NCI-H1417 (cell line): ENCODE data around the gene MTG2.

Experiments used
- DNase-seq, 3 experiments: peaks; one replicate each; lab custom pipeline; 2025; lab: John Stamatoyannopoulos, UW

The MTG2 gene

DNA sequence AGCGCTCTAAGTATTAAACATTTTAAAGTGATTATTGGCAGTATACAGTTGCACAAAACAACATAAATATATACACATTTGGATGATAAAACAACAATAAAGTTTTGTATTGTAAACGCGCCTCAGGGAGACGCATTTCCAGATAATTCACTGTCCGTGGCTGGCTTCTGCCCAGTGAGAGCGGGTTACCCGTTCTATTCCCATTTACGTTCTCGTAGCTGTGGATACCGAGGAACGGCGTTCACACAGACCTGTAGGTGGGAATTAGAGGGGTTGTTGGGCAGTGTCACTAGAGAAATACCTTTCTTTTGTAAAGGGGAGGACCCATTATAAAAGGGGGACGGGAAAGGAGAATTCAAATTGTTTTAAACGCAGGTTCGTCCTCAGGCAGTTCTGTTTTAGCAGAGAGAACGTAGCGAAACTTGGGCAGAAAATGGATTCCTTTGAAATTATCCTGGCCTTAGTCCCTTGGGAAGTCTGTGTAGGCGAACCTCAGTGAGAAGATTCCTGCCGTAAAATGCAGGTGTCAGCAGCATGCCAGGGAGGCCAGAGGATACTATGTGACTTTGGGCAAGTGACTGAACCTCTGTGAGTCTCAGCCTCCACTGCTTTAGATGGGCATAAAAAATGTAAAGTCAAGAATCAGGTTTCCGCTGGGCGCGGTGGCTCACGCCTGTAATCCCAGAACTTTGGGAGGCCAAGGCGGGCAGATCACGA, 756 bp downstream of the MTG2 start:
- DNase-seq: peak in 1 of 3 experiments; percentile 59

DNA sequence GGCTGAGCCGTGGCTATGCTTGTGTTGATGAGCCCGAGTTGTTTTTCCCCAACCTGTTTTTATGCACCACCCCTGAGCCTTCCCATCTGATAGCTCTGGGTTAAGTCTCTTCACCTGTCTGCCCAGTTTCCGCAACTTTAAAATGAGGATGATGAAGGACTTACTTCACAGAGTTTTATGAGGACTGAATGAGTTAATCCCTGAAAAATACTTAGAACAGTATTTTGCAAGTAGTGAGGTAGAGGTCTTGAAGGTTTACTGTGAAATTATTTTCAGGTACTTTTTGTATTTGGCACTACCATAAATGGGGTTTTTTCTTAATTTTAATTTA, 3.2 kb downstream of the MTG2 start:
- DNase-seq: no peak

DNA sequence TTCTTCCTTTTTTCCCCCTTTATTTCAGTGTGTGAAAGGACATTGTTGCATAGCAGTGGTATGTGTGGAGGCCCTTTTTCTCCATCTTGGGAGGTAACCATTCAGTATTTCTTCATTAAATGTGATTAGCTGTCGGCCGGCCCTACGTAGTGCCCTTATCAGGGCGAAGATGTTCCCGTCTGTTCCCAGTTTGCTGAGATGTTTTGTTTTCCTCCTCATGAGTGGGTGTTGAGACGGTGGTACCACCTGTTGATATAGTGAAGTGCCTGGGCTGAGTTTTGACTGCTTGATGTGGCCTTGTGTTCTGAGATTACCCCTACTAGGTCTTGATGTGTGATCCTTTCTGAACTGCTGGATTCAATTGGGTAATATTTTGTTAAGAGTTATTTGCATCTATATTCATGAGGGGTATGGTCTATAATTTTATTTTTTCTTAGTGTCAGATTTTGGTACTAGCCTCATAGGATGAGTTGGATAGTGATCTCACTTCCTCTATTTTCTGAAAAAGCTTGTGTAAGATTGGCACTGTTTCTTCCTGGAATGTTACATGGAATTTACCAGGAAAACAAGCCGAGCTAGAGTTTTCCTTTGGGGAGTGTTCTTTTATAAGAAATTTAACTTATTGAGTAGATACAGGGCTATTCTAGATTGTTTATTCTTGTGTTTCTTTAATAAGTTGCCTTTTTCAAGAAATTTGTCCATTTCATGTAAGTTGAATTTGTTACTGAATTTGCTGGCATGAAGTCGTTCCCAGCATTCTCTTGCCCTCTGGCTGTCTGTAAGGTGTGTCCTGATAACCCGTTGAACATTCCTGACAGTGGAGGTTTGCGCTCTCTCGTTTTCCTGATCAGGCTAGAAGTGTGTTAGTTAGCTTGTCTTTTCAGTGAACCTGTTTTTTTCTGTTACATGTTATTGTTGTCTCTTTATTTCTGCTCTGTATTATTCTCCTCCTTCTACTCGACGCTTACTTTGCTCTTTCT, 4.3 kb downstream of the MTG2 start:
- no peak for DNase-seq

DNA sequence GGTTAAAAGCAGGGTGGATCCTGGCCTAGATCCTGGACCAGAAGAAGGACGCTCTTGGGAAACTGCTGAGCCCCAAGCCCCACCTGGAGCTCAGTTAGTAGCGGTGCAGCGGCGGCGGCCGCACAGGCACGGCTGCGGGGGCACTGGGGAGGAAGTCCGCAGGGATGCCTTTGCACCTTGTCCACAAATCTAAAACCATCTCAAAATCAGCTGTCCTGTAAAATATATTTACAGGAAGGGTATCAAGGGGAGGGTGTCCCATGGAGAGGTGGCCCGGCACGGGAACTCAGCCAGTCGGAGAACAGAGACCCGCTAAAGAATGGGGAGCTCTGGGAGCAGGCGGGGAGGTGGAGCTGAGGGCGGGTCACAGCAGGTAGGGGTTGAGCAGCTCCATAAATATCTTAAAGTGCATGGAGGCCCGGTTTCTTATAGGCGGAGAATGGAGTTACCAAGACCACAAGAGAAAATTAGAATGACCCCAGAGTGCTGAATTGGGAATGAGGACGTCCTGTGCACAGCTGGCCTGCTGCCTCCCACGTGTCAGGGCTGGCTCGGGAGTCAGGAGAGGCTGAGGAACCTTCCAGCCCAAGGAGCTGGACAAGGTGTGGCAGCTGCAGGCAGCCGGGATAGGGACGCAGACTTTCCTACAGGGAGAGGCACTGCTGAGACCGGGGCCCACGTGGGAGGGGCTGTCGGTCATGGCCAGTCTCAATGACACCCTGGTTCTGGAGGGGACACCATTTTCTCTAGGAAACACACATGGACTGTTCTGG, 8.0 kb downstream of the MTG2 start:
- DNase-seq: no peak

DNA sequence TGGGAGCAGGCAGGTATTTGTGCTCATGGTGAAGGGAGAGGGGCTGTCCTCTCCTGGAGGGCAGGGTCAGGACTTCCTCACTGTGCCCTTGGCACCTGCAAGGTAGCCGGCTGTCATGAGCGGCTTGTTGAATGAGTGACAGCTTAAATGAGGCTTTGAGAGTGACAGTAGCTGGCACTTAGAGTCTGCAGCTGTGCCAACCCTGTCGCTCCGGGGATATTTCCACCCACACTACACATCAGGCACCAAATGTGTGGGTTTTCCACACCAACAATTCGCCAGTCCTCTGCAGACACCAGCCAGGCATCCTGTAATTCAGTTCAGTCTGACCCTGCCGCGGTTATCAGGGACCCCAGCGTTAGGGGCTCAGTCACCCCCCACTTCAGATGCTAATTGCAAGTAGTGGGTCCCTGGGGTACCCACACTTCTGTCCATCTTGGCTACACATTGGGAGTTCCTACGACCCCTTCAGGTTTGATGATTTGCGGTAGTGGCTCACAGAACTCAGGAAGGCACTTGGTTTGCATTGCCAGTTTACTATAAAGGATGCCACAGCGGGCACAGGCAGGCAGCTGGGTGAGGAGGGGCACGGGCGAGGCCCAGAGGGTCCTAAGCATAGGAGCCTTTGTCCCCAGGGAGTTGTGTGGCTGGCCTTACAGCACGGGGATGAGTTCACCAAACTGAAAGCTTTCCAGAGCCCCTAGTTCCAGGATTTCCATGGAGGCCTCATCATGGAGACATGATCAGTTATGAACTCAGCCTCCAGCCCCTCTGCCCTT, 9.1 kb downstream of the MTG2 start:
- DNase-seq: peak in 2 of 3 experiments; percentile 16 to 26

DNA sequence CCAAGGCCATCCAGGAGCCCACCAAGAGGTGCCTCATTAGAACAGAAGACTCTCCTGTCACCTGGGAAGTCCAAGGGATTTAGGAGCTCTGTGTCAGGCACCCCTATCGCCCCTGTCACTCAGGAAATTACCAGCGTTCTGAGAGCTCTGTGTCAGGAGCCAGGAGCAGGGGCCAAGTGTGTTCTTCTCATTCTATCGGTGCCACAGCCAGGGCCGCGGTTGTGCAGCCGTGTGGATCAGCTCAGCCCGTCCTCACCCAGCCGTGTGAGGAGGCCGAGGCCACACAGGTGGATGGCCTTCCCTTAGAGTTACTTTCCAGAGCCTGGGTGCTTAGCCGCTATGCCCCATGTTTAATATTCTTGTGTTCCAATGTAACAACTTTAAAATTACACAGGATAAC, 9.8 kb downstream of the MTG2 start:
- DNase-seq: no peak

DNA sequence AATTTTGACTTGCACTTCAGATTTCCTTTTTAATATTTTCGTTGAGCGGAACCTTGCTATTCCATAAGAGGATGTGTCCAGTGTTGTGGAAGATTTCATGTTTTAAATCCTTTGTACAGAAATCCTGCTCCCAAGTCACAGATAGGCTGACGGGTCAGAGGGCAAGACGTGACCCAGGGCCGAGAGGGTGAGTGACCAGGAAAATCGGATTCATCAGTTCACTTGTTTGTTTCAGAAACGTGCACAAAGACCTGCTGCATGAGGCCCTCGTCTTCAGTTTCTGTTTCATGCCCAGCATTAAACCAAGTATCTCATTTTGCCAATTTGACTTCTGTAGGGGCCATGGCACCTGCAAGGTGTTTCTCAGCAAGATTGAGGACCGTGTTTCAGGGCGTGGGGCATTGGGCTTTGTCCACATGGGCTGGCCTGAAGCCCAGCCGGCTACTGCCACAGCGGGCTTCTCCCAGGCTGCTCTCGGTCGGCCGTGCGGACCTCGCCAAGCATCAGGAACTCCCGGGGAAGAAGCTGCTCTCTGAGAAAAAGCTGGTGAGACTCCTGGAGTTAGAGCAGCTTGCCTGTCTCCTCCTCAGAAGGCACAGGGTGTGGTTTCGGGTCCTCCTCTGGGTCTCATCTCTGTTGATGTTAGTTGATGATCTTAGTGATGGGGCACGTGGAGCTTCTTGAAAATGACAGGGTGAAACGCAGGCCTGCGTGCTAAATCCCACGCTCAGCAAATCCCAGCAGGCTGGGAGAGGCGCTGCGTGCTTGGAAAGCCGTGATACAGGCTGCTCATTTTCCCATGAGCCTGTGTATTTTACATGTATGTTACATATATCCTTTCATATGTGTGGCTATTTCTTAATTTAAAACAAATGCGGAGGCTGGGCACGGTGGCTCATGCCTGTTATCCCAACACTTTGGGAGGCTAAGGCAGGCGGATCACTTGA, 10.5 kb downstream of the MTG2 start:
- DNase-seq: no peak

DNA sequence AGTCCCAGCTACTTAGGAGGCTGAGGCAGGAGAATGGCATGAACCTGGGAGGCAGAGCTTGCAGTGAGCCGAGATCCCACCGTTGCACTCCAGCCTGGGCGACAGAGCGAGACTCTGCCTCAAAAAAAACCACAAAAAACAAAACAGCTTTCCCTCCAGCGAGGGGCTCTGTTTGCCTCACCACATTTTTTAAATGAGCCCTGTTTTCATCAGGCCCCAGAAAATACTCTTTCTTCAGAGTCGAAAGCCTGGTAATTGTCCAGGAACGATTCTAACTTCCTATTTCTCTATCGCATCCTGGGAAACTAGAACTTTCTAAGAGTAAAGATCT, 12.2 kb downstream of the MTG2 start:
- DNase-seq: no peak

DNA sequence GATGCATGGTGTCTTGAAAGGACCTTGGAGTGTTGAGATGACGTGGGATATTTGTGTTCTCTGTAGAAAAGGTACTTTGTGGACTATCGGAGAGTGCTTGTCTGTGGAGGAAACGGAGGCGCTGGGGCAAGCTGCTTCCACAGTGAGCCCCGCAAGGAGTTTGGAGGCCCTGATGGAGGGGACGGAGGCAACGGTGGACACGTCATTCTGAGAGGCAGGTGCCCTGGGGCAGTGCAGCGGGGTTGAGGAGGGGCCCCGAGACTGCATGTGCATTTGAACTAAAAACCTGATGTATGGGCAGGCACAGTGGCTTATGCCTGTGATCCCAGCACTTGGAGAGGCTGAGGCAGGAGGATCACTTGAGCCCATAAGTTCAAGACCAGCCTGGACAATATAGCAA, 12.9 kb downstream of the MTG2 start:
- no peak for DNase-seq

DNA sequence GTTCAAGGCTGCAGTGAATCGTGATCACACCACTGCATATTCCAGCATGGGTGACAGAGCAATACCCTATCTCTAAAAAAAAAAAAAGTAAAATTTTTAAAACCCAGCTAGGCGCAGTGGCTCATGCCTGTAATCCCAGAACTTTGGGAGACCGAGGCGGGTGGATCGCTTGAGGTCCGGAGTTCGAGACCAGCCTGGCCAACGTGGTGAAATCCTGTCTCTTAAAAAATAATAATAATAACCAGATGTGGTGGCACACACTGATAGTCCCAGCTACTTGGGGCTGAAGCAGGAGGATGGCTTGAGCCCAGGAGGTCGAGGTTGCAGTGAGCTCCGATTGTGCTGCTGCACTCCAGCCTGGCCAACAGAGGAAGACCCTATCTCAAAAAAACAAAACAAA, 13.5 kb downstream of the MTG2 start:
- no peak for DNase-seq

DNA sequence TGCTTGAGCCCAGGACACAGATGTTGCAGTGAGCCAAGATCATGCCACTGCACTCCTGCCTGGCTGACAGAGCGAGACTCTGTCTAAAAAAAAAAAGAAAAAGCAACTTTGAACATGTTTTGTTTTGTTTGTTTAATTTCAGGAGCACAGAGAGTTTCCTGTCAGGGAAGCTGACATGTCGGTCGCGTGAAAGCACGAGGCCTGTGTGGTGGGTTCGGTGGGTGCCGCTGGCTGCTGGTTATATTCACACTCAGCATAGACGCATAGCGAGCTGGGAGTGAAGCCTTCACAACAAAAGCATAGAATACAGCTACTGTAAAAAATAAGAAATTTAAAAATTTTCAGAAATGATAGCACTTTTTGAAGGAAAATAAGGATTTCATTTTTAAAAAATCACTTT, 14.5 kb downstream of the MTG2 start:
- no peak for DNase-seq

DNA sequence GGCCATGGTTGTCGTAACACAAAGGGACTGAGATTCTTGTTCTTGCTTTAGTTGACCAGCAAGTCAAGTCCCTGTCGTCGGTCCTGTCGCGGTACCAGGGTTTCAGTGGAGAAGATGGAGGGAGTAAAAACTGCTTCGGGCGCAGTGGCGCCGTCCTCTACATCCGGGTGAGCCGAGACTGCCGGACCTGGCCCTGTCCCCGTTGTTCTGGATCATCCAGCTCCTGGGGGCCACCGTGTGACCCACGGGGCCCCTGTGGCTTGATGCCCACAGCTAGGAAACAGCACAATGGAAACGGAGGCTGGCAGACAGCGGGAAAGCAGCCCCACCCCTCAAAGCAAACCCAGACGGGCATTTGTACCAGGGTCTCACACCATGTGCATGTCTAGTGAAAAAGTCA, 15.0 kb downstream of the MTG2 start:
- DNase-seq: no peak

DNA sequence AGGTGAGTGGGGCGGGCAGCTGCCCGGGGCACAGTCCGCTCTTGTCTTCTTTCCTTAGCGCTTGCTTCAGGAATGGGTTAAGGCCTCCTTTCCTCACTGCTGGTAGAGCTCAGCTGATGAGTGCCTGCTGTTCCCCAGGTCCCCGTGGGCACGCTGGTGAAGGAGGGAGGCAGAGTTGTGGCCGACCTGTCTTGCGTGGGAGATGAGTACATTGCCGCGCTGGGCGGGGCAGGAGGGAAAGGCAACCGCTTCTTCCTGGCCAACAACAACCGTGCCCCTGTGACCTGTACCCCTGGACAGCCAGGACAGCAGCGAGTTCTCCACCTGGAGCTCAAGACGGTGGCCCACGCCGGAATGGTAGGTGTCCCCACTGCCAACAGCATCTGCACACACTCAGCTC, 15.7 kb downstream of the MTG2 start:
- no peak for DNase-seq

DNA sequence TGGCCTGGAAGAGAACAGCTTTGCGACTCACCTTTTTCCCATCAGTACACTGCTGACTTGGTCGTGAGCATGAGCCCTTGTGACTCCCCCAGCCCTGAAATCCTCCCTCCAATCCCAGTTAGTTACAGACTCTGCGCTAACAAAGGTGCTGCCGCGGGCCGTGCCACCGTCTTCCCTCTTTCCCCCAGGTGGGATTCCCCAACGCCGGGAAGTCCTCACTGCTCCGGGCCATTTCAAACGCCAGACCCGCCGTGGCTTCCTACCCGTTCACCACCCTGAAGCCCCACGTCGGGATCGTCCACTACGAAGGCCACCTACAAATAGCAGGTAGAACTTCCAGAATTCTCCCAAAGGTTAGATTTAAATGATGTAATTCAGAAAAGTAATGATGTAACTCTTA, 16.1 kb downstream of the MTG2 start:
- no peak for DNase-seq

DNA sequence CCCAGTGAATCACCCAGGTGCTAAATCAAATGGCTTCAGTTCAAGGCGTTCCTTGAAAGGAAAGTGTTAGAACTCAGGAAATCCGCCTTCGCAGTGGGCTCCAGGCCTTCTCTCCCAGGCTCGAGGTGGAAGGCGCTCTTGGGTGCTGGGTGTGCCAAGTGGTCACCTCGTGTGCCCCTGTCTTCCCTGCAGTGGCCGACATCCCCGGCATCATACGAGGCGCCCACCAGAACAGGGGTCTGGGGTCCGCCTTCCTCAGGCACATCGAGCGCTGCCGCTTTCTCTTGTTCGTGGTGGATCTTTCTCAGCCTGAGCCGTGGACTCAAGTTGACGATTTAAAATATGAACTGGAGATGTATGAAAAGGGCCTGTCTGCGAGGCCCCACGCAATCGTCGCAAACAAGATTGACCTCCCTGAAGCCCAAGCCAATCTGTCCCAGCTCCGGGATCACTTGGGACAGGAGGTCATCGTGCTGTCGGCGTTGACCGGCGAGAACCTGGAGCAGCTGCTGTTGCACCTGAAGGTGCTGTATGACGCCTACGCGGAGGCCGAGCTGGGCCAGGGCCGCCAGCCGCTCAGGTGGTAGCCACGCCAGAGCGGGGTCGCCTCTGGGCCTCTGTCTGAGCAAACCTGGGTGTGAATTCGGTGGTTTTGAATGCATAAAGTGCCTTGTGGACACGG, 17.8 kb downstream of the MTG2 start:
- DNase-seq: no peak

DNA sequence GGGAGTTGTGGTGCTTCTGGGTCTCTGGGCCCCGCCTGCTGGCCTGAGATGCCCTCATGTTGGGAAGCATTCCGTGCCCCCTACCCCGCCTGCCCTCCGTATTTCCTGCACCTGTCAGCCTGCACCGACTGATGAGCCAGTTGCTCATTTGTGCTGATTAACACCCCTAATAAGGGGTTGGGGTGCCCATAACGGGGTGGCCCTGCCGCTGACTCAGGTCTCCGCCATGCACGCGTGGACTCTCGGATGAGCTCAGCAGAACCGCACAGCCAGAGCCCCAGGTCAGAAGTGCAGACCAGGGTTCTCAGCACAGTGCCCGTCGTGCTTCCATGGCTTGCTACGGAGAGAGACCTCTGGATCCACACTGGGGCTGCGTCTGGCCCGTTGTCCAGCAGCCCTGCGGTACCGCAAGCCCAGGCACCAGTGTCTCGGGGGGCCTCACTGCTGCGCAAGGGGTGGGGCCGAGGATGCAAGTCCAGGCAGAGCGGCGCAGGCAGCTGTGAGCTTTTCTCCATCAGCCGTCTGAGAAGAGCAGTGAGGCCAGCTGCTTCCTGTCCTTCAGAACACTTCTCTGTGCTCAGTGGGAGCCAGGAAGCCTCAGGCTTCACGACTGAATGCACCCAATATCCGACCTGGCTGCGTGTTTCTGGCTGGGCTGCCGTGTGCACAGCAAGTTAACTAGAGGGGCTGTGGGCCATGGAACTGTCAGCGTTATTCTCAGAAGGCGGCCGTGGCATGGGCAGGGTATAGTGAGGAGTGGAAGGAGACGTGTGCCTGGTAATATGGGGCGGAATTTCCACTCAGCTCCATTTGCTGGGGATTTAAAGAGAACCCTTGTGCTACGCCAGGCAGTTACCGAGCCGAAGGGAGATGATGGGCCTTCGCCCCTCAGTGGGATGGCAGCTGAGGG, 18.6 kb downstream of the MTG2 start:
- DNase-seq: peak; percentile 74 to 90 (median 90)

DNA sequence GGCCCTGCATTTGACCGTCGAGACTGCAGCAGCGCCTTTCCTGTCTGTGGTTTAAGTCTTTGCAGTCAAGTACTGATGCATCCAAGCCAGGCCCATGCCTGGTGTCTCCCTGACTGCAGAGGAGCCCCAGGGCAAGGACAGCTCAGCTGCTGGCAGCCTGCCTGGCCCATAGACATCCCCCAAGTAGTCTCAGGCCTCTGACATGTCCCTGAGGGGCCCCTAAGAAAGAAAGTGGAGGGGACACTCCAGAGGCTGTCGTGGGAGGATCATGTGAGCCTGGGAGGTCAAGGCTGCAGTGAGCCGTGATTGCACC, 19.2 kb downstream of the MTG2 start:
- peak in 1 of 3 experiments; percentile 53 for DNase-seq

DNA sequence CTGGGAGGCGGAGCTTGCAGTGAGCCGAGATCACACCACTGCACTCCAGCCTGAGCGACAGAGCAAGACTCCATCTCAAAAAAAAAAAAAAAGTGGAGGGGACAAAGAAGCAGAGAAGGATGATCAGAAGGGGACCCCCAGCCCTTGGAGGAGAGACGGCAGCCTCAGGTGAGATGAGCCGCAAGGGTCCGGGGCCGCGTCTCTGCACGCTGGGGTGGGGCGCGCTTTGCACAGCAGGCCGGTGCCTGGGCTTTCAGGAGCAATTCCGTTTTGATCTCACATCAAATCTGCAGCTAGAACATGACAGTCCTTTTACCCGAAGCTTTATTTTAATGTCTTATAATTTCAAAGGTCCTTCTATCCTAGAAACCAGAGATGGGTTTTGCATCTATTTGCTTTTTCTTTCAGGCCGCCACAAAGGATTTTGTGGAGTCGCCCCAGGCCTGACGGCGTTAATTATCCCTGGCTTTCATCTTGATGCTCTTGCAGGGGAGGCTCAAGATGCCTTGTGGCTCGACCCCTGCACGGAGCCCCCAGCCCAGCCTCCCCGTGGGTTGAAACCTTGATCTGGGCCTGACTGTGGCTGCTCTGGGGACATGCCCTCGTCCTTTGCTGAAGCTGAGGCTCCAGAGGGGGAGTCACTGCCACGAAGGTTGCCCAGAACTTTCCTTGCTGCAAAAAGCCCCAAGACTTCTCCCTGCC, 20.0 kb downstream of the MTG2 start:
- peak in 2 of 3 experiments; percentile 38 to 41 for DNase-seq
